GM23338 (cell line): ENCODE results near the gene KCNT1. TPM values are rescaled to one million over a fixed set of nuclear protein-coding genes. Genes with fewer than 3 reads are reported as not detected.

Experiments
- ATAC-seq: fragments of 200-7000 bp; cut with Tn5 transposase; 3 replicates; pipeline ENCODE4 v1.9.1; 2020
- DNase-seq: peaks from one replicate; pipeline ENCODE4 v3.0.0-alpha.2; 2015; ENCODE audit warnings: low spot score
- H2AFZ ChIP-seq: fragments of 200-600 bp; sonication (generic); 2 replicates; pipeline ENCODE4 v1.8.0; 2016; ENCODE audit warnings: antibody characterized with exemption, mild to moderate bottlenecking, moderate library complexity
- H3F3A ChIP-seq: fragments of 200-600 bp; sonication (generic); replicated peaks from 2 replicates; pipeline ENCODE4 v1.8.0; 2017; ENCODE audit warnings: antibody characterized with exemption, mixed run types, low read depth
- H3K27ac ChIP-seq: fragments of 200-600 bp; sonication (generic); 2 replicates; pipeline ENCODE4 v1.6.1; 2016; ENCODE audit warnings: low read depth
- H3K27me3 ChIP-seq: fragments of 200-600 bp; sonication (generic); 2 replicates; pipeline ENCODE4 v1.8.0; 2016; ENCODE audit warnings: mild to moderate bottlenecking, mixed run types, moderate library complexity; ENCODE audit not compliant: insufficient read depth
- H3K36me3 ChIP-seq: fragments of 200-600 bp; sonication (generic); 2 replicates; pipeline ENCODE4 v1.8.0; 2016; ENCODE audit warnings: mild to moderate bottlenecking; ENCODE audit not compliant: insufficient read depth
- H3K4me1 ChIP-seq: fragments of 200-600 bp; sonication (generic); 2 replicates; pipeline ENCODE4 v1.8.0; 2016; ENCODE audit warnings: mild to moderate bottlenecking, moderate library complexity; ENCODE audit not compliant: insufficient read depth
- H3K4me2 ChIP-seq: fragments of 200-600 bp; sonication (generic); 2 replicates; pipeline ENCODE4 v1.7.1; 2017; ENCODE audit warnings: mixed run types
- H3K4me3 ChIP-seq: fragments of 200-600 bp; sonication (generic); 2 replicates; pipeline ENCODE4 v1.6.1; 2016; ENCODE audit warnings: mixed run types
- H3K79me2 ChIP-seq: fragments of 200-600 bp; sonication (generic); replicated peaks from 2 replicates; pipeline ENCODE4 v1.8.0; 2017; ENCODE audit warnings: mild to moderate bottlenecking; ENCODE audit not compliant: insufficient read depth
- H3K9me2 ChIP-seq: fragments of 200-600 bp; sonication (generic); 2 replicates; pipeline ENCODE4 v1.8.0; 2017; ENCODE audit not compliant: insufficient read depth
- H4K20me1 ChIP-seq: fragments of 200-600 bp; sonication (generic); replicated peaks from 2 replicates; pipeline ENCODE4 v1.8.0; 2017; ENCODE audit warnings: mild to moderate bottlenecking; ENCODE audit not compliant: insufficient read depth
- H3K27ac Mint-ChIP-seq: 2 replicates; pipeline ENCODE4 v1.8.0; 2020; ENCODE audit warnings: inconsistent platforms, mild to moderate bottlenecking, moderate library complexity, mixed read lengths
- H3K27me3 Mint-ChIP-seq: 3 replicates; pipeline ENCODE4 v1.8.0; 2022; ENCODE audit warnings: low read depth, mild to moderate bottlenecking, moderate library complexity, mixed read lengths, inconsistent platforms; ENCODE audit not compliant: insufficient read depth, poor library complexity
- H3K36me3 Mint-ChIP-seq: 3 replicates; pipeline ENCODE4 v1.8.0; 2021; ENCODE audit warnings: low read depth, mild to moderate bottlenecking, inconsistent platforms, moderate library complexity, mixed read lengths
- H3K4me1 Mint-ChIP-seq: 3 replicates; pipeline ENCODE4 v1.8.0; 2020; ENCODE audit warnings: mild to moderate bottlenecking, inconsistent platforms, mixed read lengths
- H3K4me3 Mint-ChIP-seq: 3 replicates; pipeline ENCODE4 v1.8.0; 2021; ENCODE audit warnings: moderate library complexity, mild to moderate bottlenecking, inconsistent platforms, mixed read lengths
- H3K9me3 Mint-ChIP-seq: 3 replicates; pipeline ENCODE4 v1.8.0; 2020; ENCODE audit warnings: moderate library complexity, mild to moderate bottlenecking, inconsistent platforms, mixed read lengths
- EZH2 ChIP-seq: fragments of 200-600 bp; sonication (generic); IDR thresholded peaks from one replicate; pipeline ENCODE4 v1.8.0; 2017; ENCODE audit warnings: antibody characterized with exemption, mild to moderate bottlenecking, low read depth; ENCODE audit not compliant: unreplicated experiment
- EZH2phosphoT487 ChIP-seq: fragments of 200-600 bp; sonication (generic); IDR thresholded peaks from one replicate; pipeline ENCODE4 v1.8.1; 2018; ENCODE audit warnings: antibody characterized with exemption; ENCODE audit not compliant: unreplicated experiment
- JUNB ChIP-seq: IDR thresholded peaks from one replicate; pipeline ENCODE4 v1.6.1; 2016; ENCODE audit warnings: antibody characterized with exemption; ENCODE audit not compliant: unreplicated experiment
- NANOG ChIP-seq: IDR thresholded peaks from 2 replicates; pipeline ENCODE4 v1.6.1; 2016; ENCODE audit warnings: antibody characterized with exemption, borderline replicate concordance
- STAT1 ChIP-seq: IDR thresholded peaks from one replicate; pipeline ENCODE4 v1.6.1; 2016; ENCODE audit warnings: antibody characterized with exemption; ENCODE audit not compliant: unreplicated experiment
- ZNF114 ChIP-seq: fragments of 250-450 bp; sonication (Bioruptor Pico); IDR thresholded peaks from 2 replicates; pipeline ENCODE4 v1.5.0; 2020; ENCODE audit warnings: mild to moderate bottlenecking, moderate library complexity
- polyA plus RNA-seq: library from polyadenylated mRNA; unstranded; fragments of >200 nt; fragmentation: Nextera tagmentation; extraction: Ambion mirVana; gene quantifications from 2 replicates; pipeline ENCODE4 v1.2.1, GENCODE V29; 2016
- total RNA-seq: library from RNA; depleted of rRNA; stranded (reverse); fragments of >200 nt; shearing (Covaris generic); gene quantifications from 2 replicates; pipeline ENCODE4 v1.2.3, GENCODE V29; 2014; rRNA removed
- TF ChIP-seq, protein P1 (sequence below): IDR thresholded peaks from 2 replicates; pipeline ENCODE4 v1.6.1; 2016; ENCODE audit warnings: antibody characterized with exemption

Gene KCNT1
- total and polyA plus RNA-seq, 2 experiments from 2014 or later, result 0.05 to 0.28 TPM

- ATAC-seq, result peak; percentile 30; the same call in 2 of the 3 replicates
- H3K4me1 ChIP-seq, result peaks cover 17% of the 10 kb centered on the region
- Mint-ChIP-seq H3K27ac (peak overlapping the region; percentile 62), H3K4me3 (no peak overlapping the region), H3K36me3 (peaks cover 33% of the 10 kb centered on the region), H3K27me3 (peaks cover 2% of the 10 kb centered on the region), H3K4me1 (peaks cover 10% of the 10 kb centered on the region; the same call in 2 of the 3 replicates), H3K9me3 (peaks cover 17% of the 10 kb centered on the region; the same call in 2 of the 3 replicates)
- no peak overlapping the region for H3K4me3 ChIP-seq
- H3K27me3 ChIP-seq, result no peaks in the 10 kb centered on the region
- DNase-seq, result no peak
- peaks cover 39% of the 10 kb centered on the region for H4K20me1 ChIP-seq
- no peaks in the 10 kb centered on the region for H3K9me2 ChIP-seq
- H3K27ac ChIP-seq, result no peak overlapping the region
- peaks cover 90% of the 10 kb centered on the region for H3K79me2 ChIP-seq
- TF ChIP-seq ZNF114 (CRISPR knock-in tag), result no peak
- TF ChIP-seq EZH2, result no peak
- no peak for TF ChIP-seq NANOG
- TF ChIP-seq EZH2phosphoT487, result no peak
- no peak for TF ChIP-seq JUNB
- TF ChIP-seq, protein P1, sequence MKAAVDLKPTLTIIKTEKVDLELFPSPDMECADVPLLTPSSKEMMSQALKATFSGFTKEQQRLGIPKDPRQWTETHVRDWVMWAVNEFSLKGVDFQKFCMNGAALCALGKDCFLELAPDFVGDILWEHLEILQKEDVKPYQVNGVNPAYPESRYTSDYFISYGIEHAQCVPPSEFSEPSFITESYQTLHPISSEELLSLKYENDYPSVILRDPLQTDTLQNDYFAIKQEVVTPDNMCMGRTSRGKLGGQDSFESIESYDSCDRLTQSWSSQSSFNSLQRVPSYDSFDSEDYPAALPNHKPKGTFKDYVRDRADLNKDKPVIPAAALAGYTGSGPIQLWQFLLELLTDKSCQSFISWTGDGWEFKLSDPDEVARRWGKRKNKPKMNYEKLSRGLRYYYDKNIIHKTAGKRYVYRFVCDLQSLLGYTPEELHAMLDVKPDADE, result no peak
- TF ChIP-seq STAT1, result no peak
- no peaks in the 10 kb centered on the region for H3K36me3 ChIP-seq
- H2AFZ ChIP-seq, result no peak overlapping the region
- H3F3A ChIP-seq, result no peaks in the 10 kb centered on the region
- H3K4me2 ChIP-seq, result peak overlapping the region; percentile 32; the same call in 1 of the 2 replicates
Measured at GRCh38 chr9:135840539-135840938, 138.6 kb downstream of the KCNT1 start.

Other genes starting within 250 kb of the KCNT1 start
- 44.4 and 49.8 TPM in 2 replicates for gene PPP1R26, start 222.4 kb upstream of the KCNT1 start, total RNA-seq
- gene PPP1R26, start 222.4 kb upstream of the KCNT1 start, polyA plus RNA-seq, result 10.7 and 11.4 TPM in 2 replicates
- gene MRPS2, start 201.5 kb upstream of the KCNT1 start, total RNA-seq, result 96.5 and 116 TPM in 2 replicates
- gene MRPS2, start 201.5 kb upstream of the KCNT1 start, polyA plus RNA-seq, result 83.2 and 86.6 TPM in 2 replicates
- not detected in 2 replicates for gene LCN1, start 180.7 kb upstream of the KCNT1 start, total RNA-seq
- gene LCN1, start 180.7 kb upstream of the KCNT1 start, polyA plus RNA-seq, result 0.27 TPM in 1 of 2 replicates, not detected in the other
- not detected in 2 replicates for gene OBP2A, start 156.1 kb upstream of the KCNT1 start, total RNA-seq
- not detected in 2 replicates for gene OBP2A, start 156.1 kb upstream of the KCNT1 start, polyA plus RNA-seq
- gene PAEP, start 140.4 kb upstream of the KCNT1 start, total RNA-seq, result not detected in 2 replicates
- not detected in 2 replicates for gene PAEP, start 140.4 kb upstream of the KCNT1 start, polyA plus RNA-seq
- gene GLT6D1, start 62.6 kb upstream of the KCNT1 start, total RNA-seq, result not detected in 2 replicates
- not detected in 2 replicates for gene GLT6D1, start 62.6 kb upstream of the KCNT1 start, polyA plus RNA-seq
- gene LCN9, start 38.9 kb upstream of the KCNT1 start, total RNA-seq, result not detected in 2 replicates
- not detected in 2 replicates for gene LCN9, start 38.9 kb upstream of the KCNT1 start, polyA plus RNA-seq
- 0.21 TPM in 1 of 2 replicates, not detected in the other for gene SOHLH1, start 2.7 kb upstream of the KCNT1 start, total RNA-seq
- gene SOHLH1, start 2.7 kb upstream of the KCNT1 start, polyA plus RNA-seq, result not detected in 2 replicates
- gene CAMSAP1, start 205.4 kb downstream of the KCNT1 start, total RNA-seq, result 57.6 and 75.4 TPM in 2 replicates
- 6.9 and 8.2 TPM in 2 replicates for gene CAMSAP1, start 205.4 kb downstream of the KCNT1 start, polyA plus RNA-seq